GM23248 (cell line): ENCODE results near the gene MAP3K1.

Experiments
- EZH2 ChIP-seq: fragments of 200-600 bp; sonication (generic); IDR thresholded peaks from 2 replicates; pipeline ENCODE4 v1.6.1; 2018; ENCODE audit warnings: antibody characterized with exemption, mild to moderate bottlenecking; ENCODE audit not compliant: insufficient read depth, poor library complexity, severe bottlenecking
- EZH2phosphoT487 ChIP-seq: fragments of 200-600 bp; sonication (generic); IDR thresholded peaks from 2 replicates; pipeline ENCODE4 v1.6.1; 2018; ENCODE audit warnings: antibody characterized with exemption, moderate library complexity, mild to moderate bottlenecking, low read depth; ENCODE audit not compliant: insufficient read depth

- TF ChIP-seq EZH2, result no peak
- no peak for TF ChIP-seq EZH2phosphoT487
These were observed 23.2 kb downstream of the MAP3K1 start for GRCh38 chr5:56838409-56839039.
